Lower leg skin (tissue), 4 donors: Measurements from ENCODE around the gene ST6GAL1. TPM values are rescaled to one million over a fixed set of nuclear protein-coding genes. Genes with fewer than 3 reads are reported as not detected.
A peak's percentile ranks its signal among the peaks of the same experiment; 100 is the strongest.
"Not testable (repeated sequence)": the region's sequence is repeated elsewhere in the genome, so short reads cannot be mapped to it uniquely, and the experiment has no call there.

ENCODE experiments used
- DNase-seq, 2 donors: peaks; one replicate each; pipeline ENCODE4 v3.0.0-alpha.2; 2019; ENCODE audit warnings: low spot score in 2 of 2
- H3K4me3 ChIP-seq: fragments of 200-600 bp; sonication (generic); 2 replicates; pipeline ENCODE4 v1.5.1; 2017; ENCODE audit warnings: mild to moderate bottlenecking, low read depth; ENCODE audit not compliant: poor library complexity, severe bottlenecking
- CTCF ChIP-seq, 3 donors: fragments of 450-650 bp; IDR thresholded peaks; one replicate each; pipeline ENCODE4 v1.5.1; 2016; ENCODE audit warnings: antibody characterized with exemption in 3 of 3, mild to moderate bottlenecking in 3 of 3, moderate library complexity in 2 of 3
- POLR2A ChIP-seq, 2 donors: fragments of 450-650 bp; IDR thresholded peaks; one replicate each; pipeline ENCODE4 v1.6.1; 2016 to 2017; ENCODE audit warnings: antibody characterized with exemption in 2 of 2, mild to moderate bottlenecking in 1 of 2, moderate library complexity in 1 of 2
- WGBS, 2 donors: methylation state at CpG; one replicate each; pipeline ENCODE4 v1.1.5; 2018; 5-methylcytosine and 5-hydroxymethylcytosine counted together
- intact Hi-C: fragments of 100-400 bp; cut with DNase I; formaldehyde crosslinking; loops from one replicate; pipeline ENCODE4 v1.15.0; 2023; ENCODE audit warnings: low total_unique reads
- total RNA-seq, 4 donors: library from RNA; depleted of rRNA; stranded (reverse); fragments of >200 nt; gene quantifications; one replicate each; pipeline ENCODE4 v1.1.0, GENCODE V29; 2016

ST6GAL1 gene
- total RNA-seq, 4 donors from 2014 or later, result 12.8 to 44.5 (median 25.2) TPM

DNA sequence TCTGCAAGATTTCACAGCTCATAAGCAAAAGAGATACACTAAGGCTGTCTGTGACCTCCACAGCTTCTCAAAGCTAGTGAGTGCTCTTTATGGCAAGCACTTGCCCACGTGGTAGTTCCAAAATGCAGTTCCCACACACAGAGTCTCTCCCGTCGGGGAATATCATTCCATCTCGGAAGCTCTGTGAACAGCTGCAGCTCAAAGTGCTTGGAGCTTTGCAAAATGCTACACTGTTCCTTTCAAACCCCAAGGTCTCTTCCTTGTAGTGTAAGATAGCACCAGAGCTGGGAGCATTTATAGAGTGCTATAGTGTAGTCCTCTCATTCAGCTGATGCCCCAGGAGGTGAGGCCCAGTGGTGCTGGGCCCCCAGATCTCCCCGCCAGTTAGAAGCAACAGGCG lies 36.1 kb downstream of the ST6GAL1 start:
- 83 to 90% methylated on average over 6 of the region's 6 CpGs for WGBS, 2 donors
- no peak overlapping the region for H3K4me3 ChIP-seq
- TF ChIP-seq CTCF (IDR thresholded peaks at IDR 0.05) (no peak), POLR2A (IDR thresholded peaks at IDR 0.05) (no peak)
- DNase-seq, result peak in 1 of 2 donors; percentile 43
- intact Hi-C loops, result no loop called here

DNA sequence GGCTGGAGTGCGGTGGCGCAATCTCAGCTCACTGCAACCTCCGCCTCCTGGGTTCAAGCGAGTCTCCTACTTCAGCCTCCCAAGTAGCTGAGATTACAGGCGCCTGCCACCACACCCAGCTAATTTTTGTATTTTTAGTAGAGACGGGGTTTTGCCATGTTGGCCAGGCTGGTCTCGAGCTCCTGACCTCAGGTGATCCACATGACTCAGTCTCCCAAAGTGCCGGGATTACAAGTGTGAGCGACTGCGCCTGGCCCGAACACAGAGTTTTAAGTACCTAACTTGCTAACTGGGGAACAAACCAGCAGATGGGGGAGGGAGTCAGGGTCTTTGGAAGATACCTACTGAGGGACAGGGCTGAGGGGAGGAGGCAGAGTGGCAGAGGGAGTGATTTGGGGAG lies 36.9 kb downstream of the ST6GAL1 start:
- DNase-seq, result peak in 1 of 2 donors; percentile 52
- WGBS, 2 donors, result 91 to 95% methylated on average over 11 of the region's 11 CpGs
- H3K4me3 ChIP-seq, intact Hi-C loops: not testable (repeated sequence)

DNA sequence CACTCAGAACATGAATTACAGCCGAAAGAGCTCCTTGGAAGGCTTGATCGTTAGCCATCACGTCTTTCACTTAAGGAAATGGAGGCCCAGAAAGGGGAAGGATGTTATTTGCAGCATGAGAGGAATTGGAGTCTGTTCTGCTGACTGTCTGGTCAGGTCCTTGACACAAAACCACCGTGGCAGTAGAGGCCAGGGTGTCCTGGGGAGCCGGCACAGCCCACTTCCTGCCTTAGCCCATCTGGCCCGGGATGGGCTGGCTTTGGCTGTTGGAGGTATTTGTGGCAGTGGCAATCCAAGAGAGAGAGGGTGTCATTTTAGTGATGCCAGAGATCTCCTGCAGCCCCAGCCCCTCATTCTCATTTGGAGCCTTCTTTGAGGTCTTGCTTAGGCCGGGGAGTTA lies 37.4 kb downstream of the ST6GAL1 start:
- WGBS, 2 donors, result 49 to 62% methylated on average over 7 of the region's 7 CpGs
- intact Hi-C loops, result no loop called here
- peak in 1 of 2 donors; percentile 84 for DNase-seq
- TF ChIP-seq POLR2A (IDR thresholded peaks at IDR 0.05) (no peak), CTCF (IDR thresholded peaks at IDR 0.05) (no peak)
- no peak overlapping the region for H3K4me3 ChIP-seq

DNA sequence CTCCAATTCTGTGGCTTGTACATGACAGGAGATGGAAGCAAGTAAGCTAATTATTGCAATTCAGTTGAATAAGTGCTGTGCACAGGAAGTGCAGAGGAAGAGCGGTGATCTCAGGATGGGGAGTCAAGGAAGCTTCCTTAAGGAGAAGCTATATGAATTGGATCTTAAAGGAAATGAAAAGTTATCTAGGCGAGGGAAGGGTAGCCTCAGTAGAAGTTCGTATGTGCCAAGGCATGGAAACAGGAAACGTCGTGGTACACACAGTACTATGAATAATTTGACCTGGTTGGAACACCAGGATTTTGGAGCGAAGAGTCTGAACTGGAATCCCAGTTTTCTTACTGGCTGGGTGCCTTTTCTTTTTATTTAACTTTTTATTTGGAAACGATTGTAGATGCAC lies 39.3 kb downstream of the ST6GAL1 start:
- WGBS, 2 donors, result 49 to 59% methylated on average over 7 of the region's 7 CpGs
- no peak for TF ChIP-seq POLR2A (IDR thresholded peaks at IDR 0.05)
- no peak for TF ChIP-seq CTCF (IDR thresholded peaks at IDR 0.05)
- intact Hi-C loops, result no loop called here
- DNase-seq, result no peak
- no peak overlapping the region for H3K4me3 ChIP-seq

- H3K4me3 ChIP-seq, intact Hi-C loops: not testable (repeated sequence)
- peak in 1 of 2 donors; percentile 68 for DNase-seq
- WGBS, 2 donors, result 87 to 93% methylated on average over 10 of the region's 10 CpGs
Measured at GRCh38 chr3:186971106-186971505, 40.8 kb downstream of the ST6GAL1 start.

DNA sequence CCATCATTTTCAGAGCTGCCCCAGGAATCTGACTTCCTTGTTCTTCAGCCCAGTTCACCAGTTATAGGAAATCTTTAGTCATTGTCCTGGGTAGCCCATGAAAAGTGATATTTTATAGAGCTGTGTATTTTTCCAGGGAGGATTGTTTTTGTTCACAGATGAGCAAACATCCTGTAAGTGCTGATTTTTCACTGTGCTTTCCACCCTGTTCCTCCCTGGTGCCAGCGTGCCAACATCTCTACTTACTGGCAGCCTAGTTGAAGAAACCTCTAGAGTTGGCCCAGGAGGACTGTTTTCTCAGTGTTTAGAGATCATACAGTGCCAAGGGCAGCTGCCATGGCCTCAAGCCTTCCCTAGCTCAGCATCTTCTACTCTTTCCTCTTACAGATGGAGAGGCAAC lies 41.3 kb downstream of the ST6GAL1 start:
- 54 to 63% methylated on average over 1 of the region's 1 CpG for WGBS, 2 donors

More for the DNA sequence above, 41.3 kb downstream of the ST6GAL1 start:
- TF ChIP-seq POLR2A (IDR thresholded peaks at IDR 0.05) (no peak), CTCF (IDR thresholded peaks at IDR 0.05) (no peak)
- peak in 1 of 2 donors; percentile 84 for DNase-seq
- intact Hi-C loops, result no loop called here
- H3K4me3 ChIP-seq, result no peak overlapping the region
